Measurements from ENCODE around the gene RCAN1. TPM values are rescaled to one million over a fixed set of nuclear protein-coding genes. Genes with fewer than 3 reads are reported as not detected.
A peak's percentile ranks its signal among the peaks of the same experiment; 100 is the strongest.

Gene RCAN1
- total RNA-seq, 1 donor from 2014 or later, result 12.5 TPM

- H3K4me1 ChIP-seq, result peaks cover 0 to 28% of the 10 kb centered on the region in 2 donors
- H3K9me3 ChIP-seq, result no peaks in the 10 kb centered on the region
- no peak for TF ChIP-seq CTCF (IDR thresholded peaks at IDR 0.05)
- H3K36me3 ChIP-seq, result no peaks in the 10 kb centered on the region
- H3K27me3 ChIP-seq, result no peaks in the 10 kb centered on the region
- no peak overlapping the region for H3K4me3 ChIP-seq
- DNase-seq (ENCODE audit: low spot score in 2 of 2), result peak; percentile 17 to 91
- intact Hi-C loops (cut with DNase I), result loop anchor here (1.0 kb wide), 1 partner anchor 55 kb away; no protein-coding TSS in a partner anchor
- peak overlapping the region; percentile 57 to 77 for H3K27ac ChIP-seq
These were observed 34.7 kb downstream of the RCAN1 start for GRCh38 chr21:34580181-34580700.

- peak overlapping the region; percentile 57 to 77 for H3K27ac ChIP-seq
- TF ChIP-seq CTCF (IDR thresholded peaks at IDR 0.05), result no peak
- peaks cover 0 to 25% of the 10 kb centered on the region in 2 donors for H3K4me1 ChIP-seq
- intact Hi-C loops (cut with DNase I), result no loop called here
- H3K9me3 ChIP-seq, result no peaks in the 10 kb centered on the region
- H3K36me3 ChIP-seq, result no peaks in the 10 kb centered on the region
- H3K4me3 ChIP-seq, result no peak overlapping the region
- no peaks in the 10 kb centered on the region for H3K27me3 ChIP-seq
- DNase-seq (ENCODE audit: low spot score in 2 of 2), result no peak
These were observed 35.5 kb downstream of the RCAN1 start for GRCh38 chr21:34579411-34579810.

GRCh38 chr21:34576041-34576511 is 38.8 kb downstream of the RCAN1 start:
- H3K36me3 ChIP-seq, result no peaks in the 10 kb centered on the region
- H3K27ac ChIP-seq, result peak overlapping the region; percentile 62 to 72
- H3K4me3 ChIP-seq, result no peak overlapping the region
- no peaks in the 10 kb centered on the region for H3K27me3 ChIP-seq
- intact Hi-C loops (cut with DNase I), result no loop called here
- peaks cover 0 to 16% of the 10 kb centered on the region in 2 donors for H3K4me1 ChIP-seq
- TF ChIP-seq CTCF (IDR thresholded peaks at IDR 0.05), result no peak
- no peaks in the 10 kb centered on the region for H3K9me3 ChIP-seq
- DNase-seq (ENCODE audit: low spot score in 2 of 2), result no peak

- DNase-seq (ENCODE audit: low spot score in 2 of 2), result no peak
- Histone ChIP-seq H3K27ac (peak overlapping the region; percentile 46 to 72), H3K27me3 (no peaks in the 10 kb centered on the region), H3K4me1 (peaks cover 0 to 16% of the 10 kb centered on the region in 2 donors), H3K36me3 (no peaks in the 10 kb centered on the region), H3K4me3 (no peak overlapping the region), H3K9me3 (no peaks in the 10 kb centered on the region)
- TF ChIP-seq CTCF (IDR thresholded peaks at IDR 0.05), result no peak
- intact Hi-C loops (cut with DNase I), result loop anchor here (1.0 kb wide), 1 partner anchor 21 kb away; no protein-coding TSS in a partner anchor
These were observed 40.0 kb downstream of the RCAN1 start for GRCh38 chr21:34574601-34575529.

- intact Hi-C loops (cut with DNase I), result no loop called here
These were observed 42.9 kb downstream of the RCAN1 start for GRCh38 chr21:34571994-34572393.

More at GRCh38 chr21:34571994-34572393, 42.9 kb downstream of the RCAN1 start:
- no peak overlapping the region for H3K27ac ChIP-seq
- H3K4me1 ChIP-seq, result peaks cover 0 to 20% of the 10 kb centered on the region in 2 donors
- H3K9me3 ChIP-seq, result no peaks in the 10 kb centered on the region
- no peak overlapping the region for H3K4me3 ChIP-seq
- H3K27me3 ChIP-seq, result no peaks in the 10 kb centered on the region
- no peak for DNase-seq (ENCODE audit: low spot score in 2 of 2)
- TF ChIP-seq CTCF (IDR thresholded peaks at IDR 0.05), result no peak
- H3K36me3 ChIP-seq, result no peaks in the 10 kb centered on the region
